Mucosa of rectum (tissue), 2 donors: ENCODE data around the gene CERK.
A peak's percentile ranks its signal among the peaks of the same experiment; 100 is the strongest.
"Not testable (repeated sequence)": the region's sequence is repeated elsewhere in the genome, so short reads cannot be mapped to it uniquely, and the experiment has no call there.

Experiments used
- H3K27ac ChIP-seq, 2 donors: one replicate each; pipeline ENCODE4 v1.7.0; 2013; ENCODE audit warnings: inconsistent platforms in 2 of 2, low read depth in 2 of 2, low read length in 2 of 2
- H3K27me3 ChIP-seq, 2 donors: one replicate each; pipeline ENCODE4 v1.7.0; 2013; ENCODE audit warnings: low read length in 2 of 2; ENCODE audit not compliant: control insufficient read depth in 2 of 2, insufficient read depth in 2 of 2
- H3K36me3 ChIP-seq, 2 donors: one replicate each; pipeline ENCODE4 v1.7.0; 2013; ENCODE audit warnings: low read length in 2 of 2; ENCODE audit not compliant: control insufficient read depth in 2 of 2, insufficient read depth in 2 of 2
- H3K4me1 ChIP-seq, 2 donors: one replicate each; pipeline ENCODE4 v1.7.0; 2013; ENCODE audit warnings: low read length in 2 of 2, mild to moderate bottlenecking in 1 of 2; ENCODE audit not compliant: control insufficient read depth in 2 of 2, insufficient read depth in 2 of 2
- H3K4me3 ChIP-seq, 2 donors: one replicate each; pipeline ENCODE4 v1.7.0; 2013; ENCODE audit warnings: low read length in 2 of 2
- H3K9ac ChIP-seq, 2 donors: one replicate each; pipeline ENCODE4 v1.7.0; 2013; ENCODE audit warnings: low read length in 2 of 2, low read depth in 1 of 2, mild to moderate bottlenecking in 1 of 2
- H3K9me3 ChIP-seq, 2 donors: one replicate each; pipeline ENCODE4 v1.7.0; 2013; ENCODE audit warnings: low read length in 2 of 2; ENCODE audit not compliant: control insufficient read depth in 2 of 2
- donor health status: healthy.
- donor health status: Normal muscosa, but diverticular disease.

The CERK gene

GRCh38 chr22:46737976-46738646 lies at the start of gene CERK:
Gene CERK (minus strand): TSS chr22:46738252. CDS start chr22:46738148, 104 bp downstream.
- H3K27ac ChIP-seq, result peak within 1 kb of the TSS; percentile 85 to 89
- peak within 1 kb of the TSS; percentile 77 to 81 for H3K9ac ChIP-seq
- H3K27me3 ChIP-seq, result no peaks in the 10 kb centered on the region
- H3K4me1 ChIP-seq, result peaks cover 59 to 72% of the 10 kb centered on the region in 2 donors
- no peaks in the 10 kb centered on the region for H3K9me3 ChIP-seq
- no peaks in the 10 kb centered on the region for H3K36me3 ChIP-seq
- H3K4me3 ChIP-seq, result peak within 1 kb of the TSS; percentile 75 to 78

- no peaks in the 10 kb centered on the region for H3K9me3 ChIP-seq
- H3K27ac ChIP-seq, result no peak overlapping the region
- peaks cover 3% of the 10 kb centered on the region in 2 donors for H3K36me3 ChIP-seq
- H3K4me1 ChIP-seq, result peaks cover 5 to 9% of the 10 kb centered on the region in 2 donors
- no peak overlapping the region for H3K9ac ChIP-seq
- no peak overlapping the region for H3K4me3 ChIP-seq
- no peaks in the 10 kb centered on the region for H3K27me3 ChIP-seq
These were observed 45.7 kb upstream of the CERK start for GRCh38 chr22:46783721-46784120.

- not testable (repeated sequence) for H3K36me3 ChIP-seq, H3K27ac ChIP-seq, H3K9me3 ChIP-seq, H3K4me3 ChIP-seq, H3K9ac ChIP-seq, H3K4me1 ChIP-seq, H3K27me3 ChIP-seq
These were observed 44.1 kb upstream of the CERK start for GRCh38 chr22:46782200-46782599.

- H3K36me3 ChIP-seq, result peaks cover 3 to 6% of the 10 kb centered on the region in 2 donors
- no peak overlapping the region for H3K27ac ChIP-seq
- no peak overlapping the region for H3K4me3 ChIP-seq
- H3K4me1 ChIP-seq, result peaks cover 15 to 16% of the 10 kb centered on the region in 2 donors
- no peak overlapping the region for H3K9ac ChIP-seq
- no peaks in the 10 kb centered on the region for H3K27me3 ChIP-seq
- H3K9me3 ChIP-seq, result no peaks in the 10 kb centered on the region
These were observed 43.2 kb upstream of the CERK start for GRCh38 chr22:46781291-46781690.

GRCh38 chr22:46780453-46780852 lies 42.4 kb upstream of the CERK start:
- Histone ChIP-seq H3K4me1 (peaks cover 23 to 25% of the 10 kb centered on the region in 2 donors), H3K9me3 (no peaks in the 10 kb centered on the region), H3K27me3 (no peaks in the 10 kb centered on the region), H3K27ac (peak overlapping the region; percentile 15 to 23), H3K36me3 (peaks cover 3 to 6% of the 10 kb centered on the region in 2 donors), H3K4me3 (no peak overlapping the region), H3K9ac (no peak overlapping the region)

- Histone ChIP-seq H3K9me3 (no peaks in the 10 kb centered on the region), H3K9ac (no peak overlapping the region), H3K27ac (no peak overlapping the region), H3K4me1 (peaks cover 31 to 33% of the 10 kb centered on the region in 2 donors), H3K36me3 (peaks cover 3 to 6% of the 10 kb centered on the region in 2 donors), H3K4me3 (no peak overlapping the region), H3K27me3 (no peaks in the 10 kb centered on the region)
These were observed 41.6 kb upstream of the CERK start for GRCh38 chr22:46779651-46780050.

- H3K4me1 ChIP-seq, result peaks cover 36 to 39% of the 10 kb centered on the region in 2 donors
- H3K9me3 ChIP-seq, result no peaks in the 10 kb centered on the region
- H3K27ac ChIP-seq, result no peak overlapping the region
- no peak overlapping the region for H3K9ac ChIP-seq
- H3K27me3 ChIP-seq, result no peaks in the 10 kb centered on the region
- no peak overlapping the region for H3K4me3 ChIP-seq
- H3K36me3 ChIP-seq, result peaks cover 3 to 6% of the 10 kb centered on the region in 2 donors
These were observed 41.0 kb upstream of the CERK start for GRCh38 chr22:46779023-46779422.

GRCh38 chr22:46777609-46777970 lies 39.5 kb upstream of the CERK start:
- Histone ChIP-seq H3K9me3 (no peaks in the 10 kb centered on the region), H3K9ac (no peak overlapping the region), H3K36me3 (peaks cover 3% of the 10 kb centered on the region in 2 donors), H3K4me1 (peaks cover 40 to 49% of the 10 kb centered on the region in 2 donors), H3K27ac (no peak overlapping the region), H3K27me3 (no peaks in the 10 kb centered on the region), H3K4me3 (no peak overlapping the region)

- peaks cover 40 to 49% of the 10 kb centered on the region in 2 donors for H3K4me1 ChIP-seq
These were observed 39.0 kb upstream of the CERK start for GRCh38 chr22:46776876-46777608.

More at GRCh38 chr22:46776876-46777608, 39.0 kb upstream of the CERK start:
- no peaks in the 10 kb centered on the region for H3K9me3 ChIP-seq
- H3K9ac ChIP-seq, result peak overlapping the region in 1 of 2 donors; percentile 7
- no peaks in the 10 kb centered on the region for H3K27me3 ChIP-seq
- H3K36me3 ChIP-seq, result peaks cover 3% of the 10 kb centered on the region in 2 donors
- H3K27ac ChIP-seq, result no peak overlapping the region
- H3K4me3 ChIP-seq, result no peak overlapping the region
